ENCODE data around the gene USP48.
"Not testable (repeated sequence)": the region's sequence is repeated elsewhere in the genome, so short reads cannot be mapped to it uniquely, and the experiment has no call there.

Gene USP48

DNA sequence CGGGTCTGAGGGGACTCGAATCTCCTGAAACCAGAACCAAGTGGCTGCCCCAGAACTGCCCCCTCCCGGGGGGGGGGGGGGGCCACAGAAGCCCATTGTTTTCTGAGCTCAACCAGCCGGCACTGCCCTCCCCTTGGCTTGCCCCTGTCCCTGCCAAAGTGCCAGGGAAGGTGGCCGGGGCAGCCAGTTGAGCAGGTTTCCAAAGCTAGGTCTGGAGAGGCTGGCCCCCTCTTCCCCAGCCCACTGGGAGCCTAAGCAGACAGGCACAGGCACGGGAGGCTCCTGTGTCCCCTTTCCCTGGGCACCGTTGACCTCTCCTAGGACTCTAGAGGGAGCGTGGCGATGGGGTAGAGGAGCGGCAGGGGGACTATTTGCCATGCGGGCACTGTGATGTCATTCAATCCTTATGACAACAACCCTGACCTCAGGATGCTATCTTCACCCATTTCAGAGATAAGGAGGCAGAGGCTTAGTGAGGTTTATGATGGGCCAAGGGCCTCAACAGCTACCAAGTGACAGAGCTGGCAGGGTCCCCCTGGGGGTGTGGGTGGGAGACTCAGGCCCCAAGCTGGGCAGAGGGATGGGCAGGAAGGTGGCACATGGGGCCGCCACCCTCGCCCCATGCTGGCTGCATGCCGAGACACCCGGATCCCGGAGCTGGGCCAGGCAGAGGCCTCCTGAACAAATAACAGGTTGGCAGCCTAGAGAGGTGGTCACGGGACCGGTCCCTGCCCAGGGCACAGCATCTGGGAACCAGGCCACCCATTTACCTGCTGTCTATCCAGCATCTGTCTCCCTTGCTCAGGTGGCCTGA lies 148.8 kb downstream of the USP48 start:
- TF ChIP-seq CTCF (IDR thresholded peaks at IDR 0.05; ENCODE audit: low read length, missing control alignments): no peak
- H3K4me3 ChIP-seq (replicated peaks; ENCODE audit: low read depth, low read length): no peak overlapping the region
- DNase-seq (ENCODE audit: low read depth): no peak

- no peak overlapping the region for H3K4me3 ChIP-seq (replicated peaks; ENCODE audit: low read depth, low read length)
- no peak for DNase-seq (ENCODE audit: low read depth)
- TF ChIP-seq CTCF (IDR thresholded peaks at IDR 0.05; ENCODE audit: low read length, missing control alignments): no peak
Observed at GRCh38 chr1:21633141-21633755, 149.7 kb downstream of the USP48 start.

GRCh38 chr1:21631944-21632887 lies 150.7 kb downstream of the USP48 start:
- DNase-seq (ENCODE audit: low read depth): no peak
- no peak for TF ChIP-seq CTCF (IDR thresholded peaks at IDR 0.05; ENCODE audit: low read length, missing control alignments)

GRCh38 chr1:21631590-21631943 lies 151.4 kb downstream of the USP48 start:
- not testable (repeated sequence) for DNase-seq (ENCODE audit: low read depth); H3K4me3 ChIP-seq (replicated peaks; ENCODE audit: low read depth, low read length)

More at GRCh38 chr1:21631944-21632887, 150.7 kb downstream of the USP48 start:
- H3K4me3 ChIP-seq (replicated peaks; ENCODE audit: low read depth, low read length): no peak overlapping the region

DNA sequence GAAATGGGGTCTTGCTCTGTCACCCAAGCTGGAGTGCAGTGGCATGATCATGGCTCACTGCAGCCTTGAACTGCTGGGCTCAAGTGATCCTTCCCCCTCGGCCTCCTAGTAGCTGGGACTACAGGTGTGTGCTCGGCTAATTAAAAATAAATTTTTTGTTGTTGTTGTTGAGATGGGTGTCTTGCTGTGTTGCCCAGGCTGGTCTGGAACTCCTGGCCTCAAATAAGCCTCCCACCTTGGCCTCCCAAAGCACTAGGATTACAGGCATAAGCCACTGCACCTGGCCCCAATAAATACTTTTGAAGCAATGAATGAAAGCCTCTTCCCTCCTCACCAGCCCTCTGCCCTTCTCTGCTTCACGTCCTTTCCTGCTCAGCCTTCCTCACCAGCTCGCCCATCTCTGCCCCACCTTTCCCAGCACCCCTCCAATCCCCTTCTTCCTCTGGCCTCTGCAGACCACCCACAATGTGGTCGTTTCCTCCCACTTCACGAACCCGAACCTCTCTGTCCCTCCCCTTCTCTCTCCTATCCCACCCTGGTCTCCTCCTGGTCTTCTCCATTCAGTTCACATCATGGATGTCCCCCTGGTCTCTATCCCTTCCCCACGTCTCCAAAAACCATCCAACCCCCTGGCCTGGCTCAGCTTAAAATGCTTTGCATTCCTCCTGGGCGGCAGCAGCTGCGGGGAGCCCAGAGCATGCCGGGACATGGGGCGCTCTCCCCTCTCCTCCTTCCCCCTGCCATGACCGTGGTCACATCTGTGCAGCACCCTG lies 152.2 kb downstream of the USP48 start:
- no peak for TF ChIP-seq CTCF (IDR thresholded peaks at IDR 0.05; ENCODE audit: low read length, missing control alignments)
- DNase-seq (ENCODE audit: low read depth): no peak
- no peak overlapping the region for H3K4me3 ChIP-seq (replicated peaks; ENCODE audit: low read depth, low read length)

- no peak for DNase-seq (ENCODE audit: low read depth)
- H3K4me3 ChIP-seq (replicated peaks; ENCODE audit: low read depth, low read length): no peak overlapping the region
- no peak for TF ChIP-seq CTCF (IDR thresholded peaks at IDR 0.05; ENCODE audit: low read length, missing control alignments)
Observed at GRCh38 chr1:21629971-21630370, 153.0 kb downstream of the USP48 start.

Data from fibroblast of pulmonary artery (primary cell).